Measurements from ENCODE around the gene AUTS2.

The AUTS2 gene

DNA sequence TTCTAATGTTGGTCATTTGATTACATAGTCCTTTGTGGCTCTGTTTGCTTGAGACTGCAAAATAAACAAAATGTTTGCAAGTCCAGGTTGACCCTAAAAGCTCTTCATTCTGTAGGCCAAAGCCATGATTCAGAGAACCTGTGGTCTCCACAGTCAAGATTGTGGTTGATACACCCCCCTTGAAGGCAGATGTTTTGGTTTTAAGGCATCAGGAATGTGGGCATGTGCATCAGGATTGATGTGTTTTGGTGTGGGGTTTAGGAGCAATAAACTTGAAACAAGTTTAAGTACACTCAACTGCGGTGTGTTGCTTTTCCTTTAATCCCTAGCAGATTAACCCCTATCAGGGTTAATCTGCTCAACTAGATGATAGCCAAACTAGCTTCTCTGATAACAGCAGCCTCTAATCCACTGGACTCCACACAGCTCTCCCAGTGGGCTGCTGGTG, 1154.5 kb downstream of the AUTS2 start:
- no peak overlapping the region for H3K9ac ChIP-seq (ENCODE audit: low read depth, low read length)
- H3K9me3 ChIP-seq (ENCODE audit: insufficient read depth, low read depth, low read length), result no peaks in the 10 kb centered on the region
- no peak overlapping the region for H3K4me3 ChIP-seq (ENCODE audit: low read length)
- H3K36me3 ChIP-seq (ENCODE audit: insufficient read depth, low read depth, low read length), result peaks cover 7% of the 10 kb centered on the region; the same call in 1 of the 2 replicates
- H3K4me1 ChIP-seq (ENCODE audit: insufficient read depth, low read length), result peaks cover 19% of the 10 kb centered on the region
- no peaks in the 10 kb centered on the region for H3K27me3 ChIP-seq (ENCODE audit: insufficient read depth, low read length)
- no peak overlapping the region for H3K27ac ChIP-seq (ENCODE audit: low read length)

DNA sequence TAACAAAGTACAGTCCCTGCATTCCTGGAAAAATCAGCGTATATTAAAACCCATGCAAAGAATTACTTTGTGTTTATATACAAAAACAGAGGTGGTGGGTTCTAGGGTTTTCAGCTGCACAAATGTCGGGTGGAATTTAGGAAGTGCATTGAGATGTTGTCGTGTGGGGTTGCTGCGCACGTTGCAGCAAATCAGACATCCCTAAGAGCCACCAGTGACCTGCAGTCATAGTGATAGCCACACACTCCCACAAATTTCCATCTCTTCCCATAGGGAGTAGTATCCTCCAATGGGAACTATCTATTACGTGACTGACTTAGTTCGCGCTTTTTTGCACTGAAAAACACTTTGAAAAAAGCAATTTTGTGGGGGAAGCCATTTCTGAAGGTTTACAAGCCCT, 1158.5 kb downstream of the AUTS2 start:
- Histone ChIP-seq H3K9ac (ENCODE audit: low read depth, low read length) (no peak overlapping the region), H3K4me3 (ENCODE audit: low read length) (no peak overlapping the region), H3K27me3 (ENCODE audit: insufficient read depth, low read length) (no peaks in the 10 kb centered on the region), H3K36me3 (ENCODE audit: insufficient read depth, low read depth, low read length) (peaks cover 25% of the 10 kb centered on the region; the same call in 1 of the 2 replicates), H3K27ac (ENCODE audit: low read length) (no peak overlapping the region), H3K9me3 (ENCODE audit: insufficient read depth, low read depth, low read length) (no peaks in the 10 kb centered on the region), H3K4me1 (ENCODE audit: insufficient read depth, low read length) (peaks cover 12% of the 10 kb centered on the region)

- Histone ChIP-seq H3K36me3 (ENCODE audit: insufficient read depth, low read depth, low read length) (peaks cover 33% of the 10 kb centered on the region), H3K27ac (ENCODE audit: low read length) (no peak overlapping the region), H3K4me3 (ENCODE audit: low read length) (no peak overlapping the region), H3K4me1 (ENCODE audit: insufficient read depth, low read length) (peaks cover 6% of the 10 kb centered on the region; the same call in 1 of the 2 replicates), H3K9me3 (ENCODE audit: insufficient read depth, low read depth, low read length) (no peaks in the 10 kb centered on the region), H3K9ac (ENCODE audit: low read depth, low read length) (no peak overlapping the region), H3K27me3 (ENCODE audit: insufficient read depth, low read length) (no peaks in the 10 kb centered on the region)
Observed at GRCh38 chr7:70758646-70759045, 1160.4 kb downstream of the AUTS2 start.

- Histone ChIP-seq H3K4me3 (ENCODE audit: low read length) (no peak overlapping the region), H3K9ac (ENCODE audit: low read depth, low read length) (no peak overlapping the region), H3K4me1 (ENCODE audit: insufficient read depth, low read length) (peaks cover 6% of the 10 kb centered on the region; the same call in 1 of the 2 replicates), H3K27ac (ENCODE audit: low read length) (no peak overlapping the region), H3K9me3 (ENCODE audit: insufficient read depth, low read depth, low read length) (no peaks in the 10 kb centered on the region), H3K27me3 (ENCODE audit: insufficient read depth, low read length) (no peaks in the 10 kb centered on the region), H3K36me3 (ENCODE audit: insufficient read depth, low read depth, low read length) (peaks cover 43% of the 10 kb centered on the region)
Observed at GRCh38 chr7:70759674-70760073, 1161.4 kb downstream of the AUTS2 start.

GRCh38 chr7:70761711-70762328, 1163.5 kb downstream of the AUTS2 start:
- no peak overlapping the region for H3K4me3 ChIP-seq (ENCODE audit: low read length)
- no peaks in the 10 kb centered on the region for H3K9me3 ChIP-seq (ENCODE audit: insufficient read depth, low read depth, low read length)
- H3K4me1 ChIP-seq (ENCODE audit: insufficient read depth, low read length), result peaks cover 4% of the 10 kb centered on the region; the same call in 1 of the 2 replicates
- H3K36me3 ChIP-seq (ENCODE audit: insufficient read depth, low read depth, low read length), result peaks cover 64% of the 10 kb centered on the region
- H3K27me3 ChIP-seq (ENCODE audit: insufficient read depth, low read length), result no peaks in the 10 kb centered on the region
- H3K27ac ChIP-seq (ENCODE audit: low read length), result no peak overlapping the region
- H3K9ac ChIP-seq (ENCODE audit: low read depth, low read length), result no peak overlapping the region

GRCh38 chr7:70762696-70763095, 1164.4 kb downstream of the AUTS2 start:
- Histone ChIP-seq H3K27me3 (ENCODE audit: insufficient read depth, low read length) (no peaks in the 10 kb centered on the region), H3K4me3 (ENCODE audit: low read length) (no peak overlapping the region), H3K4me1 (ENCODE audit: insufficient read depth, low read length) (no peaks in the 10 kb centered on the region; the same call in 1 of the 2 replicates), H3K27ac (ENCODE audit: low read length) (no peak overlapping the region), H3K9ac (ENCODE audit: low read depth, low read length) (no peak overlapping the region), H3K36me3 (ENCODE audit: insufficient read depth, low read depth, low read length) (peaks cover 73% of the 10 kb centered on the region), H3K9me3 (ENCODE audit: insufficient read depth, low read depth, low read length) (no peaks in the 10 kb centered on the region)

DNA sequence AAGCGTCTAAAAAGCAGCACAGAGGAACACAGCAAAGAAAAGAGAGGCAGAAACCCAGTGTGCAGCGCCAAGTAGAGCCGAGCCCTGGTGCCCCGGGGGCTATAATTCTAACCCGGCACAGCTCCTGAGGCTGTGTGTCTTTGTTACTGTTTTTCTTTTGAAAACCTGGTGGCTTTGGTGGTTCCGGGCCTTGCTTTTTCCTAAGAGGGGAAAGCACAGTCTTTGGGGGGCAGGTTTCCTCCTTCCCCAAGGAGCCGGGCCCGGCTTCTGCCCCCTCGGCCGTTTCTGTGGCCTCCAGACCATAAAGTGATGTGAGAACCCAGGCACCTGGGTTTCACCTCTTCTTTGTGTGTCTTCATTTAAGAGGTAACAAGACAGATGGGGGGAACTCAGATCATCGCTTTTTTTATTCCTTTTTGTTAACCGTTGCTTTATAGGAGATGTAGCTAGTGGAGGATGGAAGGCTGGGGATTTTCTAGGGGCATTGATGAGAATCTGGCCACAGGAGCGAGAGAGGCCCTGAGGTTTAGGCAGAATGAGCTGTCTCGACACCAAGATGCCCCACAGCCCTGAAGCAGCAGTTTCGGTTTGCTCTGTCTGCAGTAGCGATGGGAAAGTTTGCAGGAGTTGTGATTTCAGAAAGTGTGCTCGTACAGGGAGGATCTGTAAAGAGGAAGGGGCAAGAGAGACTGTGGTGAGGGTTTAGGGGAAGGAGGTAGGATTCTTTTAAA, 1165.9 kb downstream of the AUTS2 start:
- Histone ChIP-seq H3K27me3 (ENCODE audit: insufficient read depth, low read length) (no peaks in the 10 kb centered on the region), H3K4me3 (ENCODE audit: low read length) (no peak overlapping the region), H3K36me3 (ENCODE audit: insufficient read depth, low read depth, low read length) (peaks cover 83% of the 10 kb centered on the region), H3K9me3 (ENCODE audit: insufficient read depth, low read depth, low read length) (no peaks in the 10 kb centered on the region), H3K4me1 (ENCODE audit: insufficient read depth, low read length) (no peaks in the 10 kb centered on the region; the same call in 1 of the 2 replicates), H3K27ac (ENCODE audit: low read length) (no peak overlapping the region), H3K9ac (ENCODE audit: low read depth, low read length) (no peak overlapping the region)

DNA sequence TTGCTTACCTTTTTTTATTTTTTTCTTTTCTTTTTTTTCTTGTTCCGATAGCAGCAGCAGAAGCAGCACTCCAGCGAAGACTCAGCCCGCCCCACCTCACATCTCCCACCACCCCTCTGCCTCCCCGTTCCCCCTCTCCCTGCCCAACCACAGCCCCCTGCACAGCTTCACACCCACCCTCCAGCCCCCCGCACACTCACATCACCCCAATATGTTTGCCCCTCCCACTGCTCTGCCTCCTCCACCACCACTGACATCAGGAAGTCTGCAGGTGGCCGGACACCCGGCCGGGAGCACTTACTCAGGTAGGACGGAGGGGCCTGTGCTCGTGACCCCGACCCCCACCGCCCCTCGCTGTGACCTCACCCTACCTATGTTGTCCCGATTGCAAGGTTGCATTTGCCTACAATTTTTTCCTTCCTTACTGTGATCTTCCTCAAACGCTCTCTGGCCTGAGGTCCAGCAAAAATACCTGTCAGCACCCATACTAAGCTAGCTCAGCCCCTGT, 1166.5 kb downstream of the AUTS2 start:
- peaks cover 81% of the 10 kb centered on the region for H3K36me3 ChIP-seq (ENCODE audit: insufficient read depth, low read depth, low read length)
- H3K9ac ChIP-seq (ENCODE audit: low read depth, low read length), result no peak overlapping the region
- no peak overlapping the region for H3K27ac ChIP-seq (ENCODE audit: low read length)
- H3K4me3 ChIP-seq (ENCODE audit: low read length), result no peak overlapping the region
- H3K27me3 ChIP-seq (ENCODE audit: insufficient read depth, low read length), result no peaks in the 10 kb centered on the region
- no peaks in the 10 kb centered on the region for H3K9me3 ChIP-seq (ENCODE audit: insufficient read depth, low read depth, low read length)
- H3K4me1 ChIP-seq (ENCODE audit: insufficient read depth, low read length), result no peaks in the 10 kb centered on the region; the same call in 1 of the 2 replicates

GRCh38 chr7:70765651-70766050, 1167.4 kb downstream of the AUTS2 start:
- Histone ChIP-seq H3K27me3 (ENCODE audit: insufficient read depth, low read length) (no peaks in the 10 kb centered on the region), H3K36me3 (ENCODE audit: insufficient read depth, low read depth, low read length) (peaks cover 88% of the 10 kb centered on the region), H3K9me3 (ENCODE audit: insufficient read depth, low read depth, low read length) (no peaks in the 10 kb centered on the region), H3K27ac (ENCODE audit: low read length) (no peak overlapping the region), H3K4me1 (ENCODE audit: insufficient read depth, low read length) (no peaks in the 10 kb centered on the region; the same call in 1 of the 2 replicates), H3K4me3 (ENCODE audit: low read length) (no peak overlapping the region), H3K9ac (ENCODE audit: low read depth, low read length) (no peak overlapping the region)

DNA sequence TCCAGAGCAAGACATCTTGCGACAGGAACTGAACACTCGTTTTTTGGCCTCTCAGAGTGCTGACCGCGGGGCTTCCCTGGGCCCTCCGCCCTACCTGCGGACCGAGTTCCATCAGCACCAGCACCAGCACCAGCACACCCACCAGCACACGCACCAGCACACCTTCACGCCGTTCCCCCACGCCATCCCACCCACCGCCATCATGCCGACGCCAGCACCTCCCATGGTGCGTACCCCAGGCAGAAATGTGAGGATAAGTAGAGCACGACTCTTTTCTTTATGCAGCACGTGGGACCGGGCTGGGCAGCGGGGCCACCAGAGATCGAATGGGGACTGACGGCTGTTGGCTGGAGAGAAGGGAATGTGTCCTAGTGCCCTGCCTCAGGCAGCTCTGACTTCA, 1167.8 kb downstream of the AUTS2 start:
- Histone ChIP-seq H3K9me3 (ENCODE audit: insufficient read depth, low read depth, low read length) (no peaks in the 10 kb centered on the region), H3K27ac (ENCODE audit: low read length) (no peak overlapping the region), H3K9ac (ENCODE audit: low read depth, low read length) (no peak overlapping the region), H3K36me3 (ENCODE audit: insufficient read depth, low read depth, low read length) (peaks cover 88% of the 10 kb centered on the region), H3K4me3 (ENCODE audit: low read length) (no peak overlapping the region), H3K4me1 (ENCODE audit: insufficient read depth, low read length) (no peaks in the 10 kb centered on the region; the same call in 1 of the 2 replicates), H3K27me3 (ENCODE audit: insufficient read depth, low read length) (no peaks in the 10 kb centered on the region)

DNA sequence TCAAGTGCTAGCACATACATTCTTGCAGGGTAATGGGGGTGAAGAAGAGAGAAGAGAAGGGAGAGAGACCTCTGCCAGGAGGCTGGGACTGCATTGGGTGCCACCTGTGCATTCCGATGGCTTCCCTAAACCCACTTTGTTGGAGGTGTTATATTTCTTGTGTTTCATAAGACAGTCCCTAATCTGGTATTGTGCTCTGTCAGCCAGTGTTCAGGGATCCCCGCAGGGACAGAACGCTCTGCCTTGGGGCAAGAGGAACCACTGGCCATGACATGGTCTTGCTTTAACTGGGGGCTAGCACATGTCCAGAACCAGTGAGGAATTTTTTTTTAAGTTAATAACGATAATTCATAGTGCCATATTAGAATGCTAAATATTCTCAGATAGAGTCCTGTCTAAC, 1168.4 kb downstream of the AUTS2 start:
- H3K27me3 ChIP-seq (ENCODE audit: insufficient read depth, low read length), result no peaks in the 10 kb centered on the region
- H3K9me3 ChIP-seq (ENCODE audit: insufficient read depth, low read depth, low read length), result no peaks in the 10 kb centered on the region
- H3K27ac ChIP-seq (ENCODE audit: low read length), result no peak overlapping the region
- H3K4me3 ChIP-seq (ENCODE audit: low read length), result no peak overlapping the region
- H3K36me3 ChIP-seq (ENCODE audit: insufficient read depth, low read depth, low read length), result peaks cover 93% of the 10 kb centered on the region
- no peaks in the 10 kb centered on the region; the same call in 1 of the 2 replicates for H3K4me1 ChIP-seq (ENCODE audit: insufficient read depth, low read length)
- H3K9ac ChIP-seq (ENCODE audit: low read depth, low read length), result no peak overlapping the region

DNA sequence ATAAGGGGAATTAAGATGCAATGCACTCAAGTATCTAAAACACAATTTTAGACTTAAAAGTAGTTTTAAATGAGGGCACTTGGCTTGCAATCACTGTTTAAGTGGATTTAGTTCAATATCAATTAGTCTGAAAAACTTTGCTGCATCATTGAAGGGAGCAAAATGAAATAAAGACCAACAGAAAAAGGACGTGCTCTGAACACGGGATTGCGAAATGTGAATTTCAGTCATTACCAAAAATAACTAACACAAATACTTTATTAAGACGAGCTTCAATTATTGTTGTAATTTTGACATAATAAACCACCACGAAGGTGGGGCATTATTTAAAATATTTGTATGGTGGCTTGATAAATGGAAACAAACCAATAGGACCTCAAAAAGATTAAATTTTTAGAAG, 1171.9 kb downstream of the AUTS2 start:
- no peak overlapping the region for H3K4me3 ChIP-seq (ENCODE audit: low read length)
- H3K27ac ChIP-seq (ENCODE audit: low read length), result no peak overlapping the region
- peaks cover 98% of the 10 kb centered on the region for H3K36me3 ChIP-seq (ENCODE audit: insufficient read depth, low read depth, low read length)
- H3K4me1 ChIP-seq (ENCODE audit: insufficient read depth, low read length), result peaks cover 10% of the 10 kb centered on the region
- H3K9ac ChIP-seq (ENCODE audit: low read depth, low read length), result no peak overlapping the region
- no peaks in the 10 kb centered on the region for H3K9me3 ChIP-seq (ENCODE audit: insufficient read depth, low read depth, low read length)
- no peaks in the 10 kb centered on the region for H3K27me3 ChIP-seq (ENCODE audit: insufficient read depth, low read length)

All from iPS-20b (cell line).